NCI-H1436 treated with DMSO at 0.1 percent for 48 hours (cell line): ENCODE data around the gene CDH4.

Experiments
- DNase-seq: peaks from one replicate; lab custom pipeline; 2025; lab: John Stamatoyannopoulos, UW

Gene CDH4

GRCh38 chr20:61881416-61881815, 629.4 kb downstream of the CDH4 start:
- no peak for DNase-seq

DNA sequence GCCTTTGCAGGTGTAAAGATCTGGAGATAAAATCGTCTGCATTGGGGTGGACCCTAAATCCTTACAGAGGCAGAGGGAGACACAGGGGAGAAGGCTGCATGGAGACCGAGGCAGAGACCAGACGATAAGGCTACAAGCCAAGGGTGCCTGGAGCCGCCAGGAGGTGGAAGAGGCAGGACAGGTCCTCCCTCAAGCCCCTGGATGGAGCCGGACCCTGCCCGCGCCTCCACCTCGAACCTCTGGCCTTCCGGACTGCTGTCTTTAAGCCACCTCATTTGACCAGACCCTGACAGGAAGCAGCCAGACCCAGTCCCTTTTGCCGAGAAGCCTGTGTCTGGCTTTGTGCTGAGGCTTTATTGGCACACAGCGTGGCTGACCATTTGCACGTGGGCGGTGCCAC, 629.8 kb downstream of the CDH4 start:
- no peak for DNase-seq

DNA sequence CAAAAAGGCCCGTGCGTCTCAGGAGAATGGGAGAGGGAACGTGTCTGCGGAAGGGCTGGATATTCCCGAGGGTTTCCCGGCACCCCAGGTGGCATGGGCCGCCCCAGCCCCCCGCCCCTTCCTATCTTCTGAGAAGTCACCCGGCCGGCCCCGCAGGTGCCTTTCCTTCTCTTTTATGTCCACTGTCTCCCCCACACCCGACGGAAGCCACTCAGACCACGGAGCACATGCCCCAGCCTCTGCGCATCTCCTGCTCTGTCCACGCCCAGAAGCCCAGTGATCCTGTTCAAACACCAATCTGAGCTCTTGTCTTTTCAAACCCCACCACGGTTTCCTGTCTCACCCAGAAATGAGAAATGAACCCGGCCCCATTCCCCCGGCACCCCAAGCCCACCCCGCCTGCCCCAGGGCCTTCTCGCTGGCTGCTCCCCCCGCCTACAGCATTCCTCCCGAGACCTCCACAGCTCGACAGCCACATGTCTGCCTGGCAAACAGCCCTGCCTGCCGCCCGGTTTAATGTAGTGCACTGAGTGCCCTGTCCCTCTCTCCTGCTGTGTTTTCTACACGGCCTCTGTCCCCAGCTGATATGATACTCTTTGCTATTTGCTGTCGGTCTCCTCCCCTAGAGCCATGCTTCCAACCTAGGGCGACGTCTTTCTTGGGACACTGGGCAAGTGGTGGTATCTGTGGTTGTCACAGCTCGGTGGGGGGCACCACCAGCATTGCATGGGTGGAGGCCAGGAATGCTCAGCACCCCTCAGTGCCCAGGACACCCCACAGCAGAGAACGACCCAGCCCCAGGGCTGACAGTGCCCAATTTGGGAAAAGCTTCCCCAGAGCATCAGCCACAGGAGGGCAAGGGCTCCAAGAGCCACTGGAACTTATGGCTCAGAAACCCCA, 630.9 kb downstream of the CDH4 start:
- DNase-seq, result no peak

GRCh38 chr20:61883857-61884393, 631.9 kb downstream of the CDH4 start:
- no peak for DNase-seq

DNA sequence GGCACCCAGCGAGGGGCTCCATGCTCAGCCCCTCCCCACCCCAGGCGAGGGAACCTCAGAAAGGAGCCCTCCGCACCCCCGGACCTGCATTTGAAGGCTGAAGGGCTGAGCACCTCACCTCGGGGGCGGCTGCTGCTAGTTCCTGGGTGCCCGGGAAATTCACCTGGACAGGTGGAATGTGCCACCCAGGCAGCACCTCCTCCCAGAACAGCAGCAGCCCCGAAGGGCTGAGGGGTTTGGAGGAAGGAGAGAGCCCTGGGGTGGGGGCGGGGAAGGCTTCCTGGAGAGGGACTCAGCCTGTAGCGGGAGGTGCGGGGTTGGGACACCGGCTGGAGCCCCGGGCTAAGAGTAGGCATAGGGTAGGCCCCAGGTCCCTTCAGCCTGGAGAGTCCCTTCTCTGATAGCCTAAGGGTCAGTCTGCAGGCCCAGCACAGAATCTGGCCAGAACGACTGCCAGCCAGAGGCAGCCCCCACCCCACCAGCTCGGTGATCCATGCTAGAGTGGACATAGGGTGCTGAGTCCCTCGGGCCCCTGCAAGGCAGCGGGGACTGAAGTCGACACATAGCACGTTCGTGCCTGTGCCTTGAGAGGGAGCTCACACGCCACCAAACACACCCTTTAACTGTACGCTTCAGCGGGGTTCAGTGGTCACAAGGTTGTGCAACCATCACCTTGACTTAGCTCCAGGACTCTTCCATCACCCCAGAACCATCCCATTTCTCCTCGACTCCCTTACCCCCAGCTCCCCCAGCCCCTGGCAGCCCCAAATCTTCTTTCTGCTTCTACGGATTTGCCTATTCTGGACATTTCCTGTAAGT, 632.7 kb downstream of the CDH4 start:
- DNase-seq, result no peak

- no peak for DNase-seq
These were observed 634.0 kb downstream of the CDH4 start for GRCh38 chr20:61885759-61886715.

DNA sequence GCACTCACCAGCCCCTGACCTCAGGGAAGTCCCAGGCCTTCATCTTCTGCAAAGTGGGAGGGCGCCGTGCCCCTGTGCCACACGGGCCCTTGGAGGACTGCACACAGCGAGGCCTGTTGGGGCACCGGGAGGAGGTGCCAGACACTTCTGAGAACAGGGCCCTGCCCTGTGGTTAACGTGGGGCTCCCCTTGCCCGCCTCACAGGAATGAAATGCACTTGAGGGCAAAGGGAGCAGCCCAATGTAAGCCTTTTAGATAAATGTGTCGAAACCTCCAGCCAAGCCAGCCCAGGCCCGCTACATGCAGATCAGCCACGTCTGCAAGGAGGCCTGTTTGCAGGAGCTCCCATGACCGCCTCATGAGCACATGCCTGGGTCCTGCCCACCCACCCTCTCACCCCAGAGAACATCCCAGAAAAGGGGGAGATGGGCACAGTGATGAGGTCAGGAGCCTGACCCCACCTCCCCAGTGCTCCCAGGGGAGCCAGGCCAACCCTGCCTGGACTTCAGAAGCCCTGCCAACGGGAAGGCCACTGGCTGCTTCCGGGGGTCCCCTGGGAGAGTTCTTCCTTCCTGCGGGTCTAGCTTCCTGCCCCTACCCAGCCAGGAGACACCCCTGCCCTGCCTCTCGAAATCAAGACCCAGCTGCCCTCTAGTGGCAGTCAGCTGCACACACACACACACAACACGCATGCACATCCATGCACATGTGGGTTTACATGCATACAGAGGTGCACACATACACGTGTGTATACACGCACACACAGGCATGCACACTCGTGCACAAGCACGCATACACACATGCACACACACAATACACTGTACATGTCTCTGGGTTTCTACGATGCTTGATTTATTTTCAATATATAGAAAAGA, 634.9 kb downstream of the CDH4 start:
- DNase-seq, result no peak

- DNase-seq, result no peak
These were observed 635.6 kb downstream of the CDH4 start for GRCh38 chr20:61887596-61888093.

DNA sequence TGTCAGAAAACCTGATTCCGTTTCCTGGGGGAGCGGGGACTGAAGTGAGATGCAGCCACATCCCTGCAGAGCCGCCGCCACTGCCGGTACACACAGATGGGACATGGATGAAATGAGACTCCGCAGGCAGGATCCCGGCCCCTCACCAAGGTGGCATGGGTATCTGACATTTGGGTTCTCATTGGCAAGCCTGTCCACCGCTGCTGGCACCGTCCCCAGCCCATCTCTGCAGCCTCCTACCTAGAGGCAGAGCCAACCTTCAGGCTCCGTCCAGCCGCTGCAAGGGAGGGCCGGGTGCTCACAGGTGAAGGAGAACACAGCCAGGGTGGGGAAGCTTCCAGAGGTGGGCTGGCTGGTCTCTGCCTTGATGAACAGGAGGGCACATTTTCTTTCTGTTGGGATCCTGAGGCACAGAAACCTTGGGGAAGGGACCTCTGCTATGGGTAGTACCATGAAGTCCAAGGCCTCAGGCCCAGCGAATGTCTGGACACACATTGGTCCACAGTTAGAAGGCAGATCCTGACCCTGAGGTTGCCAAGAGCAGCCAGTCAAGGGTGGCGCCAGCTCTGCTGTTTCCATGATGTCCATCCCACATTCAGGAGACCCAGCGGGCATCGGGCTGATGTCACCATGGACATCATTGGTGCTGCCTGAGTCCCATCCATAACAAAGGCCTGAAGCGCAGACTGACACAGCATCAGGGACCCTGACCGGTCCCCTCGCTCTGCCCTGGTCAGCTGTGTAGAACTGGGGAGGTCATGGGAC, 636.2 kb downstream of the CDH4 start:
- no peak for DNase-seq

GRCh38 chr20:61889659-61890058, 637.6 kb downstream of the CDH4 start:
- no peak for DNase-seq

DNA sequence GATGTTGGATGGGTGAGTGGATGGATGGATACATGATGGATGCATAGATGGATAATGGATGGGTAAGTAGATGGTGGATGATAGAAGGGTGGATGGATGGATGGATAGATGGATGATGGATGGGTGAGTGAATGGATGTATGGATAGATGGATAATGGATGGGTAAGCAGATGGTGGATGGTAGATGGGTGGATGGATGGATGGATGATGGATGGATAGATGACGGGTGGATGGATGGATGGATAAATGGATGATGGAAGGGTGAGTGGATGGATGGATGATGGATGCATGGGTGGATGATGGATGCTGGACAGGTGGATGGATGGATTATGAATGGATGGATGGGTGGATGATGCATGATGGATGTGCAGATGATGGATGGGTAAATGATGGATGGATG, 638.1 kb downstream of the CDH4 start:
- DNase-seq, result no peak

- no peak for DNase-seq
These were observed 639.4 kb downstream of the CDH4 start for GRCh38 chr20:61891476-61891875.

- DNase-seq, result no peak
These were observed 640.0 kb downstream of the CDH4 start for GRCh38 chr20:61891916-61892649.

DNA sequence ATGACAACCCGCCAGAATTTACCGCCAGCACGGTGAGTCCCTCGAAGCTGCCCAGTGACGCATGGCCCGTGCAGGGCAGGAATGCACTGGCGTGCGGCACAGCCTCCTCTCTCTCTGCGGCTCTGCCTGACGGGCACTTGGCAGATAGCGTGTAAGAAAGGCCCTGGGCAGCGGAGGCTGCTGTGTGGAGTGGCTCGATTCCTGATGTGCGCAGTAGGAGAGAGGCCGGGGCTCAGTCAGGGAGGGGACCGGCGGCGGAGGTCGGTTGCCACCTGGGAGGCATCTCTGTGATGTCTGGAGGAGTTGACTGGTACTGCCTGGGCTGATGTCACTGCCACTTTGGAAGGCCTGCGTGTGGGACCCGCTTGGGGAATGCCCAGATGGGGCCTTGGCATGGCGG, 643.0 kb downstream of the CDH4 start:
- DNase-seq, result no peak

DNA sequence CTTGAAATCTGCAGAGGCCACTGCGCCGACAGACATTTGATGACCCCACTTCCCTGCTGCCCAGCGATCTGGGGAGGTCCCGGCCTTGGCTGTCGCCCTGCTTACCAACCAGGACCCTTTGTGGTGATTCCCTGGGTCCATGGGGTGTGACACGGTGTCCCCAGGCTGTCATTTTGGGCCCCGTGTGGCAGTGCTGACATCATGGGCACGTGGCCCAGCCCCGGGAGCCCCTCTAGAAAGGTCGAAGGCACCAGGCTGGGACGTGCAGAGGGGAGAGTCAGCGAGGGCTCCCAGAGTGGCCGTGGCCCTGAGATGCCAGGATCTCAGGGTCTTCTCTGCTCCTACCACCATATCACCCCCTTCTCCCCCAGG, 643.6 kb downstream of the CDH4 start:
- DNase-seq, result no peak

- DNase-seq, result no peak
These were observed 644.2 kb downstream of the CDH4 start for GRCh38 chr20:61896058-61896961.

DNA sequence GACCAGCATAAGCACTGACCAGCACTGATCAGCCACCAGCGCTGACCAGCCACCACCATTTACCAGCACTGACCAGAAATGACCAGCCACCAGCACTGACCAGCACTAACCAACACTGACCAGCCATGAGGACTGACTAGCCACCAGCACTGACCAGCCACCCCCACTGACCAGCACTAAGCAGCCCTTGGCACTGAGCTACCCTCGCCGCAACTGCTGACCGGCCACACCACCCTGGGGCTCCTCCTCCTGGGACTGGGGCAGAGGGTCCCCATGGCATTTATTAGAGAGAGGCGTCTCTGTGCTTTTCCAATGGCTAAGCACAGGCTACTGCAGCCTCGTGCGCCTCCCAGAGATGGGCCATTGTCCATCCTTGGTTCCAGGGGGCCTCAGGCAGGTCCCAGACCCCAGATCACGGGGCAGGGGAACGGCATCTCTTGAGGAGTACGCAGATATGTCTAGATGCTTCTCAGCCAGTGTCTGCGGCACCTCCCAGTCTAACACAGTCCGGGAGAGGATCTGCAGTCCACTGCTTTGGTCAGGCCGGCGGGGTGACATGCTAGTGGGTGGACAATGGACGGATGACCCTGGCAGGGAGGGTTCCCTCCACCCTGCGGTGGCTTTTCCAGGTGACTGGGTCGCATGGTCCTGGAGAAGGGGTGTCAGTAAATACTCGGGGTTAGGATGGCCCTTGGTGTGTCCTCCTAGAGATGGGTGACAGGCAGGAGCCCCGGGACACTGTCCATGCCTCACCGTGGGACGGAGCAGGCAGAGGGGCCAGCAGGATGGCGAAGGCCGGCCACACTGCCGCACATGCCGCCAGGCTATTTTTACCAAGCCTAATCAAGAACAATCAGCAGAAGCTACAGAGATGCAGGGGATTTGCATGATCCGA, 645.6 kb downstream of the CDH4 start:
- no peak for DNase-seq
